ENCODE data around the gene CYP39A1.

DNA sequence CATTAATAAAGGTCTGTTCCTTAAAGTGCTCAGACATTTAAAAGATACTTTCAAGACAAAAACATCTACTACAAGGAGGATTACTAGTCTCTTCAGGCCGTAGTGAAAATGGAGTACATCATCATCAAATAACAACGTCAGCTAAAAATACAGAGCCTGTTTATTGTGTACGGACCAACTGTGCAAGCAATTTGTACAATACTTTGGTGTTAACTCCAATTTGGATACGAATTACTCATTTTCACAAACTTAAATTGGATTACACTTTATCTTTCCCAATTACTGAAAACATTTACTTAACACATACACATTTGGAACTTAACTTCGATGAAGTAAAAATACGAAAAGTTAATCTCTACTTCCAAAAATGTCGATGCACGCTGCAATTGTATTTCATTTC is 802 bp downstream of the CYP39A1 start:
- TF ChIP-seq, protein P1, sequence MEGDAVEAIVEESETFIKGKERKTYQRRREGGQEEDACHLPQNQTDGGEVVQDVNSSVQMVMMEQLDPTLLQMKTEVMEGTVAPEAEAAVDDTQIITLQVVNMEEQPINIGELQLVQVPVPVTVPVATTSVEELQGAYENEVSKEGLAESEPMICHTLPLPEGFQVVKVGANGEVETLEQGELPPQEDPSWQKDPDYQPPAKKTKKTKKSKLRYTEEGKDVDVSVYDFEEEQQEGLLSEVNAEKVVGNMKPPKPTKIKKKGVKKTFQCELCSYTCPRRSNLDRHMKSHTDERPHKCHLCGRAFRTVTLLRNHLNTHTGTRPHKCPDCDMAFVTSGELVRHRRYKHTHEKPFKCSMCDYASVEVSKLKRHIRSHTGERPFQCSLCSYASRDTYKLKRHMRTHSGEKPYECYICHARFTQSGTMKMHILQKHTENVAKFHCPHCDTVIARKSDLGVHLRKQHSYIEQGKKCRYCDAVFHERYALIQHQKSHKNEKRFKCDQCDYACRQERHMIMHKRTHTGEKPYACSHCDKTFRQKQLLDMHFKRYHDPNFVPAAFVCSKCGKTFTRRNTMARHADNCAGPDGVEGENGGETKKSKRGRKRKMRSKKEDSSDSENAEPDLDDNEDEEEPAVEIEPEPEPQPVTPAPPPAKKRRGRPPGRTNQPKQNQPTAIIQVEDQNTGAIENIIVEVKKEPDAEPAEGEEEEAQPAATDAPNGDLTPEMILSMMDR (conservative IDR thresholded peaks at IDR 0.05; ENCODE audit: low read depth, low read length), result no peak
- TF ChIP-seq EZH2 (IDR thresholded peaks at IDR 0.05; ENCODE audit: borderline replicate concordance, low read depth, low read length, poor library complexity, severe bottlenecking), result no peak
